A673 (cell line): ENCODE data around the gene DNMT3B.

ENCODE experiments used
- CTCF ChIP-seq: fragments of 300-800, 200-600 bp; sonication (generic); conservative IDR thresholded peaks from 2 replicates; pipeline ENCODE4 v1.5.1; 2017; ENCODE audit warnings: low read depth, mild to moderate bottlenecking, antibody characterized with exemption, low read length, moderate library complexity, mixed read lengths
- EZH2 ChIP-seq: fragments of 200-600 bp; sonication (generic); IDR thresholded peaks from 2 replicates; pipeline ENCODE4 v1.6.1; 2017; ENCODE audit warnings: borderline replicate concordance, low read depth, mild to moderate bottlenecking, mixed read lengths, antibody characterized with exemption, low read length; ENCODE audit not compliant: poor library complexity, severe bottlenecking

DNA sequence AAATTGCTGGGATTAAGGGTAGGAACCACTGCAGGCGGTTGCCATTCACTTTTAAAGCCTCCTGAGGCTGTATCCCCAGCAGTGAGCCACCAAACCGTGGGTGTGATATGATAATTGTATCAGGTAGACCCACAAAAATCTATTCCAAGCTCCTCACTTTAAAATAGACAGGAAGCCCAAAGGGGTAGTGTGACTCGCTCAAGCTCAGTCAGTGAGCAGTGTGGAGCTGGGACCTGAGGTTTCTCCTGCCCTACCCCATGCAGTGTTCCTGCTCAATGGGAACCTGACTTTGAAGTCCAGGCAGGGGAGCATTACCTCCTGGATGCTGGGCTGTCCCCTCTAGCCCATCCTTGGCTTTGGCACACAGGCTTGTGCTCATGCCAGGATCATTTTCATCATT, 42.6 kb downstream of the DNMT3B start:
- TF ChIP-seq EZH2 (no peak), CTCF (no peak)
